SK-N-MC (cell line): ENCODE measurements around the gene HMGCS1.
"Not testable (repeated sequence)": the region's sequence is repeated elsewhere in the genome, so short reads cannot be mapped to it uniquely, and the experiment has no call there.

Experiments
- DNase-seq: peaks from one replicate; pipeline ENCODE4 v3.0.0-alpha.2; 2011; ENCODE audit warnings: low read depth, low spot score
- H3K27ac ChIP-seq: fragments of 200-600 bp; sonication (generic); 2 replicates; pipeline ENCODE4 v1.5.1; 2016; ENCODE audit warnings: mixed run types
- H3K36me3 ChIP-seq: fragments of 200-600 bp; sonication (generic); 2 replicates; pipeline ENCODE4 v1.6.1; 2017; ENCODE audit warnings: antibody characterized with exemption, low read length, mixed read lengths; ENCODE audit not compliant: insufficient read depth
- H3K4me3 ChIP-seq: fragments of 200-600 bp; sonication (generic); 2 replicates; pipeline ENCODE4 v1.5.1; 2016
- H3K9ac ChIP-seq: fragments of 200-600 bp; sonication (generic); 2 replicates; pipeline ENCODE4 v1.8.0; 2017; ENCODE audit warnings: mixed run types, mixed read lengths; ENCODE audit not compliant: insufficient read length
- H3K9me3 ChIP-seq: fragments of 200-600 bp; sonication (generic); 2 replicates; pipeline ENCODE4 v1.6.1; 2017; ENCODE audit warnings: low read depth, mild to moderate bottlenecking, antibody characterized with exemption, low read length, moderate library complexity, mixed read lengths
- EZH2 ChIP-seq: fragments of 200-600 bp; sonication (generic); IDR thresholded peaks from one replicate; pipeline ENCODE4 v1.6.1; 2017; ENCODE audit warnings: antibody characterized with exemption
- FOXP2 ChIP-seq: optimal IDR thresholded peaks from 2 replicates; pipeline ENCODE3; 2011; ENCODE audit warnings: mild to moderate bottlenecking, moderate library complexity; ENCODE audit not compliant: insufficient read depth; ENCODE audit errors: extremely low read length, control extremely low read depth
- POLR2AphosphoS5 ChIP-seq: IDR thresholded peaks from 2 replicates; pipeline ENCODE4 v1.6.1; 2012; ENCODE audit warnings: mild to moderate bottlenecking, low read depth, low read length, borderline replicate concordance

HMGCS1 gene

GRCh38 chr5:43315682-43316081, 2.5 kb upstream of the HMGCS1 start:
- no peak for DNase-seq
- Histone ChIP-seq H3K9ac (no peak overlapping the region), H3K9me3 (no peaks in the 10 kb centered on the region), H3K27ac (no peak overlapping the region), H3K36me3 (peaks cover 17% of the 10 kb centered on the region), H3K4me3 (no peak overlapping the region)
- TF ChIP-seq EZH2 (no peak), FOXP2 (no peak), POLR2AphosphoS5 (no peak)

- no peak overlapping the region for H3K4me3 ChIP-seq
- no peak for DNase-seq
- TF ChIP-seq EZH2 (no peak), FOXP2 (no peak), POLR2AphosphoS5 (no peak)
- H3K27ac ChIP-seq, result no peak overlapping the region
- no peak overlapping the region for H3K9ac ChIP-seq
- H3K9me3 ChIP-seq, result no peaks in the 10 kb centered on the region
- peaks cover 21% of the 10 kb centered on the region for H3K36me3 ChIP-seq
Measured at GRCh38 chr5:43315263-43315662, 2.1 kb upstream of the HMGCS1 start.

- H3K27ac ChIP-seq, result peak overlapping the region; percentile 98; the same call in 1 of the 2 replicates
Measured at GRCh38 chr5:43314724-43315123, 1.5 kb upstream of the HMGCS1 start.

GRCh38 chr5:43313854-43314457, 744 bp upstream of the HMGCS1 start:
- no peak for DNase-seq
- Histone ChIP-seq H3K9ac (peak overlapping the region; percentile 71), H3K9me3 (no peaks in the 10 kb centered on the region), H3K36me3 (peaks cover 34% of the 10 kb centered on the region), H3K27ac (peak overlapping the region; percentile 98), H3K4me3 (peak overlapping the region; percentile 99)
- no peak for TF ChIP-seq POLR2AphosphoS5
- TF ChIP-seq EZH2, result no peak
- no peak for TF ChIP-seq FOXP2

More at GRCh38 chr5:43314724-43315123, 1.5 kb upstream of the HMGCS1 start:
- no peaks in the 10 kb centered on the region for H3K9me3 ChIP-seq
- no peak overlapping the region for H3K9ac ChIP-seq
- TF ChIP-seq POLR2AphosphoS5, result no peak
- no peak for TF ChIP-seq FOXP2
- no peak for TF ChIP-seq EZH2
- H3K36me3 ChIP-seq, result peaks cover 27% of the 10 kb centered on the region
- H3K4me3 ChIP-seq, result no peak overlapping the region
- DNase-seq, result no peak

- peaks cover 47% of the 10 kb centered on the region for H3K36me3 ChIP-seq
- H3K9me3 ChIP-seq, result no peaks in the 10 kb centered on the region
- TF ChIP-seq EZH2, result no peak
- no peak for TF ChIP-seq FOXP2
- no peak for TF ChIP-seq POLR2AphosphoS5
- peak overlapping the region; percentile 86 for H3K27ac ChIP-seq
- peak overlapping the region; percentile 95 for H3K9ac ChIP-seq
- DNase-seq, result no peak
- peak overlapping the region; percentile 99 for H3K4me3 ChIP-seq
Measured at GRCh38 chr5:43312699-43313034, 545 bp downstream of the HMGCS1 start.

- TF ChIP-seq POLR2AphosphoS5 (no peak), EZH2 (no peak), FOXP2 (no peak)
- Histone ChIP-seq H3K9me3 (no peaks in the 10 kb centered on the region), H3K9ac (peak overlapping the region; percentile 95), H3K36me3 (peaks cover 50% of the 10 kb centered on the region), H3K4me3 (peak overlapping the region; percentile 99), H3K27ac (peak overlapping the region; percentile 86; the same call in 1 of the 2 replicates)
- no peak for DNase-seq
Measured at GRCh38 chr5:43312076-43312661, 1.0 kb downstream of the HMGCS1 start.

GRCh38 chr5:43309637-43310036, 3.6 kb downstream of the HMGCS1 start:
- no peak for DNase-seq
- peaks cover 62% of the 10 kb centered on the region for H3K36me3 ChIP-seq
- H3K27ac ChIP-seq, result peak overlapping the region; percentile 76
- no peaks in the 10 kb centered on the region for H3K9me3 ChIP-seq
- H3K9ac ChIP-seq, result peak overlapping the region; percentile 55
- peak overlapping the region; percentile 99 for H3K4me3 ChIP-seq
- TF ChIP-seq POLR2AphosphoS5 (no peak; the same call in 1 of the 2 replicates), EZH2 (no peak), FOXP2 (no peak)

- peak overlapping the region; percentile 69 for H3K9ac ChIP-seq
- peak overlapping the region; percentile 76 for H3K27ac ChIP-seq
- DNase-seq, result no peak
- peak overlapping the region; percentile 99 for H3K4me3 ChIP-seq
- H3K36me3 ChIP-seq, result peaks cover 67% of the 10 kb centered on the region
- no peaks in the 10 kb centered on the region for H3K9me3 ChIP-seq
- no peak for TF ChIP-seq FOXP2
- no peak for TF ChIP-seq POLR2AphosphoS5
- no peak for TF ChIP-seq EZH2
Measured at GRCh38 chr5:43309122-43309521, 4.1 kb downstream of the HMGCS1 start.

- Histone ChIP-seq H3K36me3 (peaks cover 83% of the 10 kb centered on the region), H3K27ac (peak overlapping the region; percentile 19; the same call in 1 of the 2 replicates)
- H3K9ac ChIP-seq, H3K4me3 ChIP-seq, H3K9me3 ChIP-seq, DNase-seq: not testable (repeated sequence)
Measured at GRCh38 chr5:43306954-43307353, 6.3 kb downstream of the HMGCS1 start.
